ENCODE results near the gene ADRA1B. TPM values are rescaled to one million over a fixed set of nuclear protein-coding genes. Genes with fewer than 3 reads are reported as not detected.
A peak's percentile ranks its signal among the peaks of the same experiment; 100 is the strongest.

Gene ADRA1B
- total RNA-seq, 2 donors from 2014 or later: 0.60 to 0.68 TPM

DNA sequence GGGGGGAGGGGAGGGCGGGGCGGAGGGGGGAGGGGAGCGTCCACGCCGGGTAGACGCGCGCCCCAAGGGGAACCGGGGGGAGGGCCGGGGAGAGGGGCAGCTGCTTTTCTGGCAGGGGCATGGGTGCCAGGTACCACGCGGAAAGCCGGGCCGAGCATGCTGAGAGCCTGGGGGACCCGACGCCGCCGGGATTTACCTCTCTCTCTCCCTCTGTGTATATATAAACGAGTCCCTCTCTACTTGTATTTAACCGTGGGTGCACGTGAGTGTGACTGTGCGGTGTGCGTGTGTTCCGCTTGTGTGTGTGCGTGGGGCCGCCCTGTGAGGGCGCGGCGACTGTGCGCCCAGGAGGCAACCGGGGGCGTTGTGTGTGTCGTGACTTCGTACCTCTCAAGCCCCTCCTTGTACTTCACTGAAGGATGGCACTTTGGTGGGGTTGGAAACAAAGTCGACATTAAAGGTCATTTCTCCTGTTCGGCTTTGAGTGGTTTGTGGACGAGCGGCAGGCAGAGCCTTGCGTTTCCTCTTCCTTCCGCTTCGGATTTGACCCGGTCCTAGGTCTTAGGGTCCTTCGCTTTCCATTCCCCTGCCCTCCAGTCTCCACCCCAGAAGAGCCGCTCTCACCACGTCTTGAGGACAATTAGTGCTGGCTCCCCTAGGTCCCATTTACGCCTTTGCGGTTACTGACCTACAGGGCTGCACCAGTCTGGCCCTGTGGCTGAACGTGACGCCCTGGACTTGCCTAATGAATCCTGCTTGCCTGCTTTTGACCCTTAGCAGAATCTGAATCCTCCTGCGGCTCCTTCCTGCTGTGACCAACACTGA lies 56.5 kb downstream of the ADRA1B start:
- Mint-ChIP-seq H3K27ac (no peak overlapping the region), H3K4me1 (peaks cover 11% of the 10 kb centered on the region), H3K4me3 (peak overlapping the region; percentile 48), H3K27me3 (ENCODE audit: insufficient read depth) (peaks cover 69% of the 10 kb centered on the region), H3K9me3 (no peaks in the 10 kb centered on the region), H3K36me3 (ENCODE audit: low read depth) (no peaks in the 10 kb centered on the region)
- no peaks in the 10 kb centered on the region for H3K9me3 ChIP-seq (ENCODE audit: control insufficient read depth, low read length)
- no peak overlapping the region for H3K4me3 ChIP-seq (ENCODE audit: low read length)
- no peak overlapping the region for H3K9ac ChIP-seq (ENCODE audit: extremely low read depth, low read length, poor library complexity, severe bottlenecking)
- TF ChIP-seq, protein P1, sequence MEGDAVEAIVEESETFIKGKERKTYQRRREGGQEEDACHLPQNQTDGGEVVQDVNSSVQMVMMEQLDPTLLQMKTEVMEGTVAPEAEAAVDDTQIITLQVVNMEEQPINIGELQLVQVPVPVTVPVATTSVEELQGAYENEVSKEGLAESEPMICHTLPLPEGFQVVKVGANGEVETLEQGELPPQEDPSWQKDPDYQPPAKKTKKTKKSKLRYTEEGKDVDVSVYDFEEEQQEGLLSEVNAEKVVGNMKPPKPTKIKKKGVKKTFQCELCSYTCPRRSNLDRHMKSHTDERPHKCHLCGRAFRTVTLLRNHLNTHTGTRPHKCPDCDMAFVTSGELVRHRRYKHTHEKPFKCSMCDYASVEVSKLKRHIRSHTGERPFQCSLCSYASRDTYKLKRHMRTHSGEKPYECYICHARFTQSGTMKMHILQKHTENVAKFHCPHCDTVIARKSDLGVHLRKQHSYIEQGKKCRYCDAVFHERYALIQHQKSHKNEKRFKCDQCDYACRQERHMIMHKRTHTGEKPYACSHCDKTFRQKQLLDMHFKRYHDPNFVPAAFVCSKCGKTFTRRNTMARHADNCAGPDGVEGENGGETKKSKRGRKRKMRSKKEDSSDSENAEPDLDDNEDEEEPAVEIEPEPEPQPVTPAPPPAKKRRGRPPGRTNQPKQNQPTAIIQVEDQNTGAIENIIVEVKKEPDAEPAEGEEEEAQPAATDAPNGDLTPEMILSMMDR (conservative IDR thresholded peaks at IDR 0.05): no peak
- H3K36me3 ChIP-seq (ENCODE audit: control insufficient read depth, insufficient read depth, low read length): no peaks in the 10 kb centered on the region
- H3K27me3 ChIP-seq (ENCODE audit: control insufficient read depth, insufficient read depth, low read length, poor library complexity, severe bottlenecking): peaks cover 62% of the 10 kb centered on the region
- no peaks in the 10 kb centered on the region for H3K4me1 ChIP-seq (ENCODE audit: control insufficient read depth, insufficient read depth, low read length)
- no peak overlapping the region for H3K27ac ChIP-seq (ENCODE audit: low read depth, low read length)
- WGBS, 2 experiments (ENCODE audit: insufficient coverage in 1 of 2, insufficient read length in 1 of 2): 75 to 90% methylated on average over 18 to 46 of the region's 50 CpGs
- peak; percentile 63 for DNase-seq

DNA sequence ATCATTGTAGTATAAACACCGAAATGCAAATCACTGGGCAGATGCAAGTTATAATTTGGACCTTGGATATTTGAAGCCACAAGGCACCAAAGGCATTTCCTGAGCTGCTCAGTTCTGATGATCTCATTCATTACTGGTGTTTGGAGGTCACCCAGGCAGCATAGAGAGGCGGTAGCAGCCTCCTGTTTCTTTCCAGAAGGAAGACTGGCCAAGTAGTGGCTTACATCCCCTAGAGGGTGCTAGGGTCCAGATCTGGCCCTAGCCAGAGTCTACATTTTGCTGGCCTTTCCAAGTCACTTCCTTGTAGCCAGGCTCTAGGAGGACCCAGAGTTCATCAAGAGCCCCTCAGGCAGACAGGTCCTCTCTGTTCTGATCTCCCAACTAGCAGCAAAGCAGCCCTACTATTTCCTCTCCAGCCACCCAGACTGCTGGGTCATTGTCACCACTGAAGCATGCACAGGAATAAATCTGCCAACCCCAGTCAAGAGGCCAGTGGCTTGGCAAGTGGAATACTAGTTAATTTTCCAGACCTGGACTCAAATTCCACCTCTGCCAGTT lies 59.3 kb downstream of the ADRA1B start:
- Mint-ChIP-seq H3K27me3 (ENCODE audit: insufficient read depth) (peaks cover 70% of the 10 kb centered on the region), H3K27ac (no peak overlapping the region)

DNA sequence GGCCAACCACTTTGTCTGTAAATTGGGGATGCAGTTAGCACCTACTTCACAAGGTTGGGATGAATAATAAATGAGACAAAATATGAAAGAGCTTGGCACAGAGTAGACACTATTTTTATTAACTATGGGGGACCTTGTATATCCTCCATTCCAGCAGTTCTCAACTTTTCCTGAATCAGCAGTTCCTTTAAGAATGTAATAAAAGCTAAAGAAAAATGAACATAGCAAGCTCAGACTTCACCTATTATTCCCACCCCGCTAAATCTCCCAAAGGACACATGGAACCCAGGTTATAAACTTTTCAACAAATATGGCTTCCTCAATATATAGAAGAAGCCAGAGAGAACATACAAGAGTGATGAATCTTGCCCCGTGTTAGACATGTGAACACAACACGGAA lies 60.6 kb downstream of the ADRA1B start:
- TF ChIP-seq, protein P1 (conservative IDR thresholded peaks at IDR 0.05): no peak
- no peak overlapping the region for H3K27ac ChIP-seq (ENCODE audit: low read depth, low read length)
- H3K27me3 ChIP-seq (ENCODE audit: control insufficient read depth, insufficient read depth, low read length, poor library complexity, severe bottlenecking): peaks cover 45% of the 10 kb centered on the region
- Mint-ChIP-seq H3K36me3 (ENCODE audit: low read depth) (no peaks in the 10 kb centered on the region), H3K9me3 (no peaks in the 10 kb centered on the region), H3K4me1 (peaks cover 18% of the 10 kb centered on the region), H3K4me3 (no peak overlapping the region), H3K27ac (no peak overlapping the region), H3K27me3 (ENCODE audit: insufficient read depth) (peaks cover 65% of the 10 kb centered on the region)
- no peak overlapping the region for H3K9ac ChIP-seq (ENCODE audit: extremely low read depth, low read length, poor library complexity, severe bottlenecking)
- DNase-seq: no peak
- no peaks in the 10 kb centered on the region for H3K4me1 ChIP-seq (ENCODE audit: control insufficient read depth, insufficient read depth, low read length)
- no peaks in the 10 kb centered on the region for H3K36me3 ChIP-seq (ENCODE audit: control insufficient read depth, insufficient read depth, low read length)
- WGBS, 2 experiments (ENCODE audit: insufficient coverage in 1 of 2, insufficient read length in 1 of 2): 95 to 100% methylated on average over 2 to 3 of the region's 3 CpGs
- no peak overlapping the region for H3K4me3 ChIP-seq (ENCODE audit: low read length)
- H3K9me3 ChIP-seq (ENCODE audit: control insufficient read depth, low read length): no peaks in the 10 kb centered on the region

More for the DNA sequence above, 59.3 kb downstream of the ADRA1B start:
- peaks cover 50% of the 10 kb centered on the region for H3K27me3 ChIP-seq (ENCODE audit: control insufficient read depth, insufficient read depth, low read length, poor library complexity, severe bottlenecking)
- H3K4me1 Mint-ChIP-seq: peaks cover 18% of the 10 kb centered on the region
- TF ChIP-seq, protein P1 (conservative IDR thresholded peaks at IDR 0.05): peak; percentile 48
- no peak overlapping the region for H3K4me3 ChIP-seq (ENCODE audit: low read length)
- H3K9ac ChIP-seq (ENCODE audit: extremely low read depth, low read length, poor library complexity, severe bottlenecking): no peak overlapping the region
- DNase-seq: no peak
- H3K36me3 ChIP-seq (ENCODE audit: control insufficient read depth, insufficient read depth, low read length): no peaks in the 10 kb centered on the region
- no peaks in the 10 kb centered on the region for H3K9me3 ChIP-seq (ENCODE audit: control insufficient read depth, low read length)
- no peaks in the 10 kb centered on the region for H3K4me1 ChIP-seq (ENCODE audit: control insufficient read depth, insufficient read depth, low read length)
- 92% methylated on average over 2 of the region's 2 CpGs for WGBS, 2 experiments (ENCODE audit: insufficient coverage in 1 of 2, insufficient read length in 1 of 2)
- H3K27ac ChIP-seq (ENCODE audit: low read depth, low read length): no peak overlapping the region
- no peaks in the 10 kb centered on the region for H3K9me3 Mint-ChIP-seq
- no peak overlapping the region for H3K4me3 Mint-ChIP-seq
- no peaks in the 10 kb centered on the region for H3K36me3 Mint-ChIP-seq (ENCODE audit: low read depth)
